ENCODE results near the gene ZNF573.

ZNF573 gene

DNA sequence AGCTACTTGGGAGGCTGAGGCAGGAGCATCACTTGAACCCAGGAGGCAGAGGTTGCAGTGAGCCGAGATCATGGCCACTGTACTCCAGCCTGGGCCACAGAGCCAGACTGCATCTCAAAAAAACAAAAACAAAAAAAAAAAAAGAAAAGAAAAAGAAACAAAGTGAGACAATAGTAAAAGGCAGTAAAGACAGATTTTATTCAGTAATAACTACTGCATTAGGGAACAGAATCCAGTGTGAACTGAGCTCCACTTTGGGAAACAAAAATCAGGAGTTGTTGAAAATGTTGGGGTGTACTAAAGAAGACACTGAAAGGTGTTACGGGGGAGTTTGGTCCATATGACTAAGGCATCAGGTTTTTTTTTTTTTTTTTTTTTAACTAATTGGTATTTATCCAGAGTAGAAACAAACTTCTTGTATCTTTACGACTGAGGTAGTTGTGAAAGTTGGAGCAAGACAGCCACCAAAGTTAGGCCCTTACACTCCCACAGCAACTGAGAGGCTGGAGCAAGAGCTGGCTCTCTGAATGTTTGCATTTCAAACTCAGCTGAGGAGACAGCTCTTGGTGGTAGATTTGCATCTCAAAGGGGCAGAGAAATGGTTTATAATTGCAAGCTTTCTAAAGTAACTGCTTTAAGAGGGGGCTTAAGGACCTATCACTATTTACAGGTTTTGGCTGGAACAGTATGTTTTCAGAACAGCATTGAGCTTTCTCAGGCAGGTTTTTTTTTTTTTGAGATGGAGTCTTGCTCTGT, 84.1 kb downstream of the ZNF573 start:
- DNase-seq (ENCODE audit: low read depth), result no peak

DNA sequence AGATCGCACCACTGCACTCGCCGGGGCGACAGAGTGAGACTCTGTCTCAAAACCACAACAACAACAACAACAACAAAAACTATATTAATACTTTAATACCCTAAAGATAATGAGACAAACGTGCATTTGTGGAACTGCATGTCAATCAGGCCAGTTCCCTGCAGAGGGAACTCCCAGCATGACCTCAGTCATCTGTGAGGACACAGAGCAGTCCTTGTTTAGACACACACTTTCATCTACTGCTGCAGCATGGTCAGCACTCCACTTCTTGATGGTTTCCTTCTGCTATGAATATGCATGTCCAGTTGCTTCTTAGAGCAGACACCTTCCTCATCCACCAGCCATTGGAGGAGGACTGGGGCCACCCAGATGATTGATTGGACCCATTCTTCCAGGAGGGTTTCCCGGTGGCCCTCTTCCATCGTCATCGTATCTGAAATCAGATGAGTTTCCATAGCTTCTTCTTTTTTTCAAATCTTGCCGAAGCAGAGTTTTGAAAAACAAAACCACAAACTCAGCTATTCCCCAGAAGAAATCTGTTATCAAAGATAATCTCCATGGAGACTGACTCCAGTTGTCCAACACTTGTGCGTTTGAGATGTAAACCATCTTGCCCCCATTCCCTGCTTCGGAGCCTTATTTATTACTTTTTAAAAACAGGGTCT, 86.3 kb downstream of the ZNF573 start:
- DNase-seq (ENCODE audit: low read depth), result no peak

DNA sequence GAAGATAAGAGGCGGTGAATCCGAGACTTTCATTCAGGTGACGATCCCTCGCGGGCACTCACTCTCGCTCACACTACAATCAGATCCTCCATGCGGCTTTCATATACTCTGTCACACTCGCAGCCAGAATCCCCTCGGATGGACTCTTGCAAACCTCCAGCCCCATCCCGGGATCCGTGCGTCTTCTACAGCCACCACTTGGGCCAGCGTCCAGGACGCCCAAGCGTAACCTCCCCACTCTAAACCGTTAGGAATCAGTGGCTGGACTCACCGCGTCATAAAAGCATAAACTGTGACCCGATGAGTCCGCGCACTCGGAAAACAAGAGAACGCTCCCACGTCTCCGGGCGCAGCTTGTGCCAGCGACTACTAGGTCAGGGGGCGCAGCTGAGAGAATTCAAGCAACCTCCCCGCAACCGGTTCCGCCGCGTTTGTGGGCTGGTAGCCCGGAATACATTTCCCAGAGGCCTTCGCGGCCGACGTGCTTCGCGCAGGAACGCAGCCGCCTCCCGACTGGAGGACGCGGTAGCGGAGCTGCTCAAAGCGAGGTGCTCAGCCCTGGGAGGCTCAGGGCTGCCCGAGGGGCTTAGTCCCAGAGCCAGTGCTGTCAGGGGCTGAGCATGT, 87.4 kb downstream of the ZNF573 start:
- DNase-seq (ENCODE audit: low read depth), result peak; percentile 77

All from stromal cell of bone marrow (primary cell).